Measurements from ENCODE around the gene PTGS1. TPM values are rescaled to one million over a fixed set of nuclear protein-coding genes. Genes with fewer than 3 reads are reported as not detected.

PTGS1 gene
- total RNA-seq, 5 donors from 2014 or later (not counting 1 experiment from before 2014, with no cell fraction given), result 0.44 to 2.0 (median 0.86) TPM

DNA sequence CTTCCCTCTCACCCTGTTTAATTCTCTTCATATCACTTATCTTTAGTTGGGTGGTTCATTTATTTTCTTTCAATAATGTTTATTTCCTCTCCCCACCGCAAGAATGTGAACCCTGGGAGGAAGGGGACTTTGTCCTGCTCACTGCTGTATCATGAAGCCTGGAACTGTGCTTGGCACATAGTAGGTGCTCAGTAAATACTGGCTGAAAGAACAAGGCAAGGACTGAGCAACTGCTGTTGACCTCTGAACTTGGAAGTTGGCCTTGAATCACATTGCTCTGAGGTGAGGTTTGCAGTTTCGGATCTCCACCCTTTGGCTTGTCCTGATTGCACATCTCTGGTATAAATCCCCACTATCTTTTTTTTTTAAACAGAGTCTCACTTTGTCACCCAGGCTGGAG, 22.0 kb upstream of the PTGS1 start:
- no peaks in the 10 kb centered on the region for H3K36me3 Mint-ChIP-seq
- H3K4me1 Mint-ChIP-seq, result peaks cover 10 to 22% (median 19%) of the 10 kb centered on the region in 3 donors
- POLR2A ChIA-PET, result no interaction called here
- ATAC-seq (replicated peaks in 1 of 4), result no peak
- no peaks in the 10 kb centered on the region for H3K9me3 Mint-ChIP-seq
- H3K27ac Mint-ChIP-seq, result peak overlapping the region in 1 of 2 donors; percentile 62
- no CpG with 5 or more reads among the region's 2 CpGs for WGBS (ENCODE audit: insufficient coverage)
- H3K4me1 ChIP-seq (ENCODE audit: control insufficient read depth in 1 of 2, extremely low read depth in 1 of 2, insufficient read depth in 2 of 2, low read length in 2 of 2), result peaks cover 0 to 15% of the 10 kb centered on the region in 2 experiments
- no peak overlapping the region for H3K27ac ChIP-seq (ENCODE audit: low read length)
- DNase-seq, result no peak
- H3K36me3 ChIP-seq (ENCODE audit: control insufficient read depth in 2 of 2, extremely low read depth in 1 of 2, insufficient read depth in 1 of 2, low read length in 1 of 2), result no peaks in the 10 kb centered on the region
- CTCF ChIA-PET, result interaction anchor here (1.9 to 2.3 kb wide), 2 partner anchors 224 to 250 kb away, joined by 5 to 9 read pairs; no protein-coding TSS in a partner anchor
- peaks cover 12 to 54% of the 10 kb centered on the region in 2 donors for H3K27me3 Mint-ChIP-seq
- peak overlapping the region in 1 of 3 donors; percentile 74 for H3K4me3 Mint-ChIP-seq
- H3K9me3 ChIP-seq, result no peaks in the 10 kb centered on the region
- H3K27me3 ChIP-seq (replicated peaks in 1 of 2; ENCODE audit: control insufficient read depth in 2 of 2, extremely low read depth in 1 of 2, insufficient read depth in 2 of 2, low read length in 1 of 2), result peaks cover 0 to 45% of the 10 kb centered on the region in 2 experiments
- no peak overlapping the region for H3K4me3 ChIP-seq (ENCODE audit: control insufficient read depth in 1 of 2, extremely low read depth in 1 of 2, low read length in 1 of 2)

- WGBS (ENCODE audit: insufficient coverage), result 93% methylated on average over 2 of the region's 4 CpGs
- Mint-ChIP-seq H3K36me3 (no peaks in the 10 kb centered on the region), H3K9me3 (no peaks in the 10 kb centered on the region), H3K4me1 (peaks cover 10 to 22% (median 19%) of the 10 kb centered on the region in 3 donors), H3K4me3 (peak overlapping the region in 1 of 3 donors; percentile 74), H3K27me3 (peaks cover 12 to 50% of the 10 kb centered on the region in 2 donors), H3K27ac (peak overlapping the region in 1 of 2 donors; percentile 62)
- ChIA-PET CTCF (interaction anchor here (1.2 to 2.8 kb wide), 5 partner anchors 10 to 251 kb away, joined by 3 to 42 read pairs (median 9); no protein-coding TSS in a partner anchor), POLR2A (no interaction called here)
- Histone ChIP-seq H3K4me3 (ENCODE audit: control insufficient read depth in 1 of 2, extremely low read depth in 1 of 2, low read length in 1 of 2) (no peak overlapping the region), H3K9me3 (no peaks in the 10 kb centered on the region), H3K27me3 (replicated peaks in 1 of 2; ENCODE audit: control insufficient read depth in 2 of 2, extremely low read depth in 1 of 2, insufficient read depth in 2 of 2, low read length in 1 of 2) (peaks cover 0 to 45% of the 10 kb centered on the region in 2 experiments), H3K27ac (ENCODE audit: low read length) (no peak overlapping the region), H3K36me3 (ENCODE audit: control insufficient read depth in 2 of 2, extremely low read depth in 1 of 2, insufficient read depth in 1 of 2, low read length in 1 of 2) (no peaks in the 10 kb centered on the region), H3K4me1 (ENCODE audit: control insufficient read depth in 1 of 2, extremely low read depth in 1 of 2, insufficient read depth in 2 of 2, low read length in 2 of 2) (peaks cover 0 to 15% of the 10 kb centered on the region in 2 experiments)
- ATAC-seq (replicated peaks in 1 of 4) (no peak), DNase-seq (no peak)
These were observed 21.6 kb upstream of the PTGS1 start for GRCh38 chr9:122349201-122349600.

DNA sequence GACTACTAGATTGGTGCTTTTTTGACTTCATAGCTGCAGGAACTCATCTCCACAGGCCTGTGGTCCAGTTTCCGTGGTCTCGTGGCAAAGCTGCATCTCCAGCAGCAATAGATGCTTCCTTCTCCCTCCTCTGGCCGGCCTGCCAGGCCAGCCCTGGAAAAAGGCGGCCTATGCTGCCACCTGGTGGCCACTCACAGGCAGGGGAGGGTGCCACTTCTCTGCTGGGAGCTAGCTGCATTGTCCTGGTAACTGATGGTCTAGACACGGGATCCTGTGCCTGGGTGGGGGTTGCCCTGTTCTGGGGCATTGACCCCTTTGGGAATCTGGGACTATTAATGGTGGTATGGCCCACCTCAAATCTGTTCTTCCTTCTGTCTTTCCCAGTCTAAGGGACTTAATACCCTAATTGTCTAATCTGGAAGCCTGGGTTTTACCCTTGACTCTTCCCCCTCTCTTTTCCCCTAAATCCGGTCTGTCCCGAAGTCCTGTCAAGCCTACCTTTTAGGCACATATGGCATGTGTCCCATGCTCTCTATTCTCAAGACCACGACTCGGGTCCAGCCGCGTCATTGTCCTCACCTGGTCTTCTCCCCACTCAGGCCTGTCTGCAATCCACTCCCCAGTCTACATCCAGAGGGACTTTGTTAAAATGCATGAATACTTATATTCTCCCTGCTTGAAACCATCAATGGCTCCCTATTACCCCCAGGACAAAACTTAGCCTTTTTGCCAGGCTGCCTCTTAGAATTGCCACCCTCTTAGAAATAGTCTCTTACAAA, 20.1 kb upstream of the PTGS1 start:
- peaks cover 10 to 22% (median 19%) of the 10 kb centered on the region in 3 donors for H3K4me1 Mint-ChIP-seq
- ChIA-PET CTCF (interaction anchor here (0.6 to 2.8 kb wide), 14 partner anchors 12 to 592 kb away, joined by 3 to 42 read pairs (median 4); no protein-coding TSS in a partner anchor), POLR2A (no interaction called here)
- no peak overlapping the region for H3K4me3 ChIP-seq (ENCODE audit: control insufficient read depth in 1 of 2, extremely low read depth in 1 of 2, low read length in 1 of 2)
- no peaks in the 10 kb centered on the region for H3K9me3 ChIP-seq
- H3K27ac Mint-ChIP-seq, result no peak overlapping the region
- H3K27me3 ChIP-seq (replicated peaks in 1 of 2; ENCODE audit: control insufficient read depth in 2 of 2, extremely low read depth in 1 of 2, insufficient read depth in 2 of 2, low read length in 1 of 2), result peaks cover 0 to 55% of the 10 kb centered on the region in 2 experiments
- ATAC-seq (replicated peaks in 1 of 4) (peak; percentile 76 to 85 (median 78)), DNase-seq (peak; percentile 33 to 81 (median 65))
- no peaks in the 10 kb centered on the region for H3K36me3 Mint-ChIP-seq
- peaks cover 0 to 15% of the 10 kb centered on the region in 2 experiments for H3K4me1 ChIP-seq (ENCODE audit: control insufficient read depth in 1 of 2, extremely low read depth in 1 of 2, insufficient read depth in 2 of 2, low read length in 2 of 2)
- no peak overlapping the region for H3K4me3 Mint-ChIP-seq
- peaks cover 16 to 47% of the 10 kb centered on the region in 2 donors for H3K27me3 Mint-ChIP-seq
- H3K36me3 ChIP-seq (ENCODE audit: control insufficient read depth in 2 of 2, extremely low read depth in 1 of 2, insufficient read depth in 1 of 2, low read length in 1 of 2), result no peaks in the 10 kb centered on the region
- WGBS (ENCODE audit: insufficient coverage), result 53% methylated on average over 8 of the region's 11 CpGs
- no peak overlapping the region for H3K27ac ChIP-seq (ENCODE audit: low read length)
- H3K9me3 Mint-ChIP-seq, result no peaks in the 10 kb centered on the region

DNA sequence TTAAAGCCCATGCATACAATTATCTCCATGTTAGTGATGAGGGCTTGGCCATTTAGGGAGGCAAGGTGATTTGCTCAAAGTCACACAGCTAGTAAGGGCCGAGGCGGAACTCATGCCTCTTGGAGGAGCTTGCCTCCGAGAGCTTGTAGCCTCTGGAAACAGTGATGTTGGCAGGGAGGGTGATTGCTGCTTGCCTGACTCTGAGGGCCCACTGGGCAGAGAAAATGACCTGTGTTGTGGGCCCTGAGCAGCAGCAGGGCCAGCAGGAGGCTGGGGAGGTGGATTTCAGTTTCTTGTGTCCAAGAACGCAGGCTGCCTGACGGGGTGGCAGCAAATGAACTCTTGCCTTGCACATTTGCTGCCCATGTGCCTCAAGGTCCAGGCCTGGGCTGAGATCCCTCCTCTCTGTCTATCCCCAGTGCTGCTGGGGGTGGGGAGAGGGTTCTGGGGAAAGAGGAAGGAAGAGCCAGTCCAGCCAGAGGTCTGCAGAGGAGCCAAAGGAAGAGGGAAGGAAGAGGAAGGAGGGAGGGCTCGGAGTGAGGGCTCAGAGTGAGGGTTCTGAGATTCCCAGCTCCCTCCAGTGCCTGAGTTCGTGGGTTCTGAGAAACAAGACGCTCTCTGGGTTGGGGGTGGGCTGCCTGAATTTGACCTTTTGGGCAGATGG, 16.2 kb upstream of the PTGS1 start:
- H3K4me1 Mint-ChIP-seq, result peaks cover 0 to 4% (median 0%) of the 10 kb centered on the region in 3 donors
- H3K4me3 ChIP-seq (ENCODE audit: control insufficient read depth in 1 of 2, extremely low read depth in 1 of 2, low read length in 1 of 2), result no peak overlapping the region
- no peak overlapping the region for H3K27ac Mint-ChIP-seq
- H3K27me3 Mint-ChIP-seq, result peaks cover 17 to 21% of the 10 kb centered on the region in 2 donors
- ChIA-PET POLR2A (no interaction called here), CTCF (interaction anchor here in 1 of 2 donors (0.6 kb wide), 1 partner anchor 31 kb away, joined by 3 read pairs; no protein-coding TSS in a partner anchor)
- H3K9me3 Mint-ChIP-seq, result peaks cover 0 to 7% (median 0%) of the 10 kb centered on the region in 3 donors
- 80% methylated on average over 7 of the region's 8 CpGs for WGBS (ENCODE audit: insufficient coverage)
- H3K4me1 ChIP-seq (ENCODE audit: control insufficient read depth in 1 of 2, extremely low read depth in 1 of 2, insufficient read depth in 2 of 2, low read length in 2 of 2), result no peaks in the 10 kb centered on the region
- no peaks in the 10 kb centered on the region for H3K9me3 ChIP-seq
- H3K36me3 ChIP-seq (ENCODE audit: control insufficient read depth in 2 of 2, extremely low read depth in 1 of 2, insufficient read depth in 1 of 2, low read length in 1 of 2), result no peaks in the 10 kb centered on the region
- DNase-seq (no peak), ATAC-seq (replicated peaks in 1 of 4) (no peak)
- H3K27ac ChIP-seq (ENCODE audit: low read length), result no peak overlapping the region
- H3K4me3 Mint-ChIP-seq, result no peak overlapping the region
- no peaks in the 10 kb centered on the region for H3K36me3 Mint-ChIP-seq
- peaks cover 0 to 29% of the 10 kb centered on the region in 2 experiments for H3K27me3 ChIP-seq (replicated peaks in 1 of 2; ENCODE audit: control insufficient read depth in 2 of 2, extremely low read depth in 1 of 2, insufficient read depth in 2 of 2, low read length in 1 of 2)

DNA sequence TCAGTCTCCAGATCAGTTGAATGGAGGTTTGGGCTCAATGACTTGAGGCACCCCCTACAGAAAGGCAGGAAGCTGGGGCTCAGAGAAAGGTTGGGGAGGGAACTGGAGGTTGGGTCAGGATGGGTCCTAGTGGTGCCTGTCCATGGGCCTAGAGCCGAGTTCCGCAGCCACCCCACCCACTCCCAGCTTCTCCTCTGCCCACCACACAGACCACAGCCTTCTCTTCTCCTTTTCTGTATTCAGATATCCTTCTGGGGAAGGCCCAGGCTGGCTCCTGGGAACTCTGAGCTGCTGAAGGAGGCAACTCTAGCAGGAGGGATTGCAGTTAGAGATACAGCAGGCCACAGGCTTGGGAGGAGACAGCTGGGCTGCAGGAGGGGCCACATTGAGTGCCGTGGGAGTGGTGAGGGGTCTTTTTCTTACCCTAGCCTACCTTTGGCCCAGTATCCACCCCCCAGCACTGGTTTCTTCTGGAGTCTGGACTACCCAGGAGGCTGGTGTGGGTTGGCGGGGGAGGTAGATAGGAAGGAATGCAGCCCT, 15.4 kb upstream of the PTGS1 start:
- no peak overlapping the region for H3K4me3 Mint-ChIP-seq
- H3K9me3 ChIP-seq, result no peaks in the 10 kb centered on the region
- H3K36me3 Mint-ChIP-seq, result no peaks in the 10 kb centered on the region
- peaks cover 14% of the 10 kb centered on the region in 2 donors for H3K27me3 Mint-ChIP-seq
- no peak overlapping the region for H3K4me3 ChIP-seq (ENCODE audit: control insufficient read depth in 1 of 2, extremely low read depth in 1 of 2, low read length in 1 of 2)
- H3K36me3 ChIP-seq (ENCODE audit: control insufficient read depth in 2 of 2, extremely low read depth in 1 of 2, insufficient read depth in 1 of 2, low read length in 1 of 2), result no peaks in the 10 kb centered on the region
- H3K4me1 ChIP-seq (ENCODE audit: control insufficient read depth in 1 of 2, extremely low read depth in 1 of 2, insufficient read depth in 2 of 2, low read length in 2 of 2), result no peaks in the 10 kb centered on the region
- no peak overlapping the region for H3K27ac ChIP-seq (ENCODE audit: low read length)
- no peaks in the 10 kb centered on the region for H3K4me1 Mint-ChIP-seq
- POLR2A ChIA-PET, result no interaction called here
- WGBS (ENCODE audit: insufficient coverage), result 100% methylated on average over 1 of the region's 4 CpGs
- no peak for DNase-seq
- H3K27ac Mint-ChIP-seq, result no peak overlapping the region
- peaks cover 0 to 25% of the 10 kb centered on the region in 2 experiments for H3K27me3 ChIP-seq (replicated peaks in 1 of 2; ENCODE audit: control insufficient read depth in 2 of 2, extremely low read depth in 1 of 2, insufficient read depth in 2 of 2, low read length in 1 of 2)
- no peak for ATAC-seq (replicated peaks in 1 of 4)
- CTCF ChIA-PET, result interaction anchor here in 1 of 2 donors (0.6 kb wide), 1 partner anchor 32 kb away, joined by 3 read pairs; no protein-coding TSS in a partner anchor
- H3K9me3 Mint-ChIP-seq, result peaks cover 0 to 7% (median 0%) of the 10 kb centered on the region in 3 donors

- H3K27me3 Mint-ChIP-seq, result peaks cover 7 to 11% of the 10 kb centered on the region in 2 donors
- POLR2A ChIA-PET, result no interaction called here
- peaks cover 0 to 7% (median 0%) of the 10 kb centered on the region in 3 donors for H3K9me3 Mint-ChIP-seq
- DNase-seq, result no peak
- H3K27me3 ChIP-seq (replicated peaks in 1 of 2; ENCODE audit: control insufficient read depth in 2 of 2, extremely low read depth in 1 of 2, insufficient read depth in 2 of 2, low read length in 1 of 2), result peaks cover 0 to 22% of the 10 kb centered on the region in 2 experiments
- H3K4me1 Mint-ChIP-seq, result no peaks in the 10 kb centered on the region
- H3K9me3 ChIP-seq, result no peaks in the 10 kb centered on the region
- WGBS (ENCODE audit: insufficient coverage), result no CpG with 5 or more reads among the region's 2 CpGs
- H3K4me3 ChIP-seq (ENCODE audit: control insufficient read depth in 1 of 2, extremely low read depth in 1 of 2, low read length in 1 of 2), result no peak overlapping the region
- no peak overlapping the region for H3K27ac ChIP-seq (ENCODE audit: low read length)
- H3K4me3 Mint-ChIP-seq, result no peak overlapping the region
- H3K36me3 Mint-ChIP-seq, result no peaks in the 10 kb centered on the region
- H3K4me1 ChIP-seq (ENCODE audit: control insufficient read depth in 1 of 2, extremely low read depth in 1 of 2, insufficient read depth in 2 of 2, low read length in 2 of 2), result no peaks in the 10 kb centered on the region
- H3K36me3 ChIP-seq (ENCODE audit: control insufficient read depth in 2 of 2, extremely low read depth in 1 of 2, insufficient read depth in 1 of 2, low read length in 1 of 2), result no peaks in the 10 kb centered on the region
- no peak overlapping the region for H3K27ac Mint-ChIP-seq
- CTCF ChIA-PET, result no interaction called here
- no peak for ATAC-seq (replicated peaks in 1 of 4)
These were observed 14.2 kb upstream of the PTGS1 start for GRCh38 chr9:122356627-122357026.

Measured in T-cell (primary cell).